Peyer's patch (tissue), 4 donors: Measurements from ENCODE around the gene COQ9. TPM values are rescaled to one million over a fixed set of nuclear protein-coding genes. Genes with fewer than 3 reads are reported as not detected.

Experiments used
- DNase-seq, 3 donors: peaks; one replicate each; pipeline ENCODE4 v3.0.0-alpha.2; 2017 to 2019
- H3K27ac ChIP-seq, 4 donors: fragments of 200-600 bp; sonication (generic); one replicate each; pipeline ENCODE4 v1.5.1; 2016 to 2019
- H3K27me3 ChIP-seq, 2 donors: fragments of 200-600 bp; sonication (generic); one replicate each; pipeline ENCODE4 v1.5.1; 2019
- H3K36me3 ChIP-seq, 3 donors: fragments of 200-600 bp; sonication (generic); one replicate each; pipeline ENCODE4 v1.5.1; 2016 to 2019
- H3K4me1 ChIP-seq, 4 donors: fragments of 200-600 bp; sonication (generic); one replicate each; pipeline ENCODE4 v1.5.1; 2016 to 2019
- H3K4me3 ChIP-seq, 4 donors: fragments of 200-600 bp; sonication (generic); 1 replicate in 3 of 4; 2 replicates in 1 of 4; pipeline ENCODE4 v1.5.1; 2016 to 2019; ENCODE audit warnings: mild to moderate bottlenecking in 1 of 4
- H3K9me3 ChIP-seq, 4 donors: fragments of 200-600 bp; sonication (generic); one replicate each; pipeline ENCODE4 v1.5.1; 2016 to 2019; ENCODE audit warnings: mild to moderate bottlenecking in 1 of 4
- CTCF ChIP-seq, 6 experiments: fragments of 450-650 bp in 4 of 6; fragments of 200-600 bp in 2 of 6; sonication (generic) in 1 of 6; IDR thresholded peaks; one replicate each; pipeline ENCODE4 v1.5.1; 2017 to 2019; ENCODE audit warnings: antibody characterized with exemption in 6 of 6, mild to moderate bottlenecking in 3 of 6, moderate library complexity in 1 of 6
- POLR2A ChIP-seq, 2 donors: fragments of 450-650 bp; IDR thresholded peaks; one replicate each; pipeline ENCODE4 v1.5.1; 2017; ENCODE audit warnings: antibody characterized with exemption in 2 of 2, mild to moderate bottlenecking in 2 of 2, moderate library complexity in 2 of 2
- total RNA-seq, 4 donors: library from RNA; depleted of rRNA; stranded (reverse); fragments of >200 nt; gene quantifications; one replicate each; pipeline ENCODE4 v1.1.0, GENCODE V29; 2016

Gene COQ9
- total RNA-seq, 4 donors from 2014 or later: 87.5 to 154 (median 122) TPM

DNA sequence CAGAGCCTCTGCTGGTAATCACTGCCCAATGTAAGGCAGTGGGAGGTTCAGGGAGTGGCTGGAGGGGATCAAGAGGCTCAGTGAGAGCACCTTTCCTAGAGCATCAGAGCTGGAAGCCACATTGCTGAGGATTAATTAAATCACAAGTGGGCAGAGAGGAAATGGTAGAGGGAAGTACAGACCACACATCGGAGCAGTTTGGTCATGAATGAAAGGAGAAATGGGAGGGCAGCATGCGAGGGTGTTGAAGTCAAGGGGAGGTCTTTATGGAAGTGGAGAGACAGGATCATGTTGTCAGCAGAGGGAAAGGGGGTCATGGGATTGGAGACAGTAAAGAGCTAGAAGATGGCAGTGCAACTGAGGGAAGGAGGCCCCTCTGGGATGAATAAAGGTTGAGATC lies 40.4 kb upstream of the COQ9 start:
- H3K27me3 ChIP-seq: no peaks in the 10 kb centered on the region
- TF ChIP-seq CTCF (IDR thresholded peaks at IDR 0.05): no peak
- TF ChIP-seq POLR2A (IDR thresholded peaks at IDR 0.05): no peak
- no peak for DNase-seq
- no peak overlapping the region for H3K27ac ChIP-seq
- H3K4me1 ChIP-seq: no peaks in the 10 kb centered on the region
- H3K36me3 ChIP-seq: no peaks in the 10 kb centered on the region
- no peaks in the 10 kb centered on the region for H3K9me3 ChIP-seq
- H3K4me3 ChIP-seq: no peak overlapping the region

DNA sequence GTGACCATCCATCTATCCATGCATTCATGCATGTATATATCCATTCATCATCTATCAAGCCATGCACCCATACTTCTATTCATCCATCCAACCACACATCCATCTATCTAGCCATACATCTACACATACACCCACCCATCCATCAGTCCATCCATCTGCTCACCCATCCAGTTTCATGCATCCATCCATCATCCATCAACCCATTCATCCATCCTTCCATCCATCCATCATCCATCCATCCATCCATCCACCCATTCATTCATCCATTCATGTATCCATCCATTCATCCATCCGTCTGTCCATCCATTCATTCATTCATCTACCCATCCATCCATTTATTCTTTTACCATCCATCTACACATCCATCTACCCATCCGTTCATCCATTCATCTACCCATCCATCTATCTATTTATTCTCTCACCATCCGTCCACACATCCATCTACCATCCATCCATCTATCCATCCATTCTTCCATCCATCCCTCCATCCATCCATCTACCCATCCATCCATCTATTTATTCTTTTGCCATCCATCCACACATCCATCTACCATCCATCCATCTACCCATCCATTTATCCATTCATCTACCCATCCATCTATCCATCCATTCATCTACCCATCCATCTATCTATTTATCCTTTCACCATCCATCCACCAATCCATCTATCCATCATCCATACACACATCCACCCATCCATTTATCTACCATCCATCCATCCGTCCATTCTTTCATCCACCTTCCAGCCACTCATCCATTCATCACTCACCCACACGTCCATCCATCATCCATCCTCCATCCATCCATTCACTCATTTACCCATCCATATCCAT lies 39.5 kb upstream of the COQ9 start:
- Histone ChIP-seq H3K36me3 (no peaks in the 10 kb centered on the region), H3K9me3 (no peaks in the 10 kb centered on the region), H3K4me3 (no peak overlapping the region), H3K27me3 (no peaks in the 10 kb centered on the region), H3K27ac (no peak overlapping the region), H3K4me1 (peaks cover 0 to under 1% (median 0%) of the 10 kb centered on the region in 4 donors)
- no peak for DNase-seq
- TF ChIP-seq CTCF (IDR thresholded peaks at IDR 0.05) (no peak), POLR2A (IDR thresholded peaks at IDR 0.05) (no peak)

GRCh38 chr16:57409065-57409464 lies 38.2 kb upstream of the COQ9 start:
- no peak for DNase-seq
- TF ChIP-seq POLR2A (IDR thresholded peaks at IDR 0.05): no peak
- no peak for TF ChIP-seq CTCF (IDR thresholded peaks at IDR 0.05)
- Histone ChIP-seq H3K4me1 (peaks cover 0 to 6% (median 0%) of the 10 kb centered on the region in 4 donors), H3K4me3 (no peak overlapping the region), H3K27me3 (no peaks in the 10 kb centered on the region), H3K9me3 (no peaks in the 10 kb centered on the region), H3K36me3 (no peaks in the 10 kb centered on the region), H3K27ac (no peak overlapping the region)

GRCh38 chr16:57409870-57410587 lies 37.2 kb upstream of the COQ9 start:
- peak in 1 of 3 donors; percentile 45 for DNase-seq
- no peaks in the 10 kb centered on the region for H3K9me3 ChIP-seq
- no peak overlapping the region for H3K27ac ChIP-seq
- no peaks in the 10 kb centered on the region for H3K27me3 ChIP-seq
- TF ChIP-seq CTCF (IDR thresholded peaks at IDR 0.05) (no peak), POLR2A (IDR thresholded peaks at IDR 0.05) (no peak)
- no peaks in the 10 kb centered on the region for H3K36me3 ChIP-seq
- H3K4me3 ChIP-seq: no peak overlapping the region
- peaks cover 0 to 6% (median 0%) of the 10 kb centered on the region in 4 donors for H3K4me1 ChIP-seq

- H3K36me3 ChIP-seq: no peaks in the 10 kb centered on the region
- H3K27me3 ChIP-seq: no peaks in the 10 kb centered on the region
- DNase-seq: peak in 1 of 3 donors; percentile 46
- H3K9me3 ChIP-seq: no peaks in the 10 kb centered on the region
- no peak overlapping the region for H3K4me3 ChIP-seq
- H3K27ac ChIP-seq: no peak overlapping the region
- TF ChIP-seq POLR2A (IDR thresholded peaks at IDR 0.05) (no peak), CTCF (IDR thresholded peaks at IDR 0.05) (no peak)
- H3K4me1 ChIP-seq: peaks cover 0 to 10% (median under 1%) of the 10 kb centered on the region in 4 donors
Observed at GRCh38 chr16:57411362-57411976, 35.8 kb upstream of the COQ9 start.
